ENCODE measurements around the gene ZBTB20.

DNA sequence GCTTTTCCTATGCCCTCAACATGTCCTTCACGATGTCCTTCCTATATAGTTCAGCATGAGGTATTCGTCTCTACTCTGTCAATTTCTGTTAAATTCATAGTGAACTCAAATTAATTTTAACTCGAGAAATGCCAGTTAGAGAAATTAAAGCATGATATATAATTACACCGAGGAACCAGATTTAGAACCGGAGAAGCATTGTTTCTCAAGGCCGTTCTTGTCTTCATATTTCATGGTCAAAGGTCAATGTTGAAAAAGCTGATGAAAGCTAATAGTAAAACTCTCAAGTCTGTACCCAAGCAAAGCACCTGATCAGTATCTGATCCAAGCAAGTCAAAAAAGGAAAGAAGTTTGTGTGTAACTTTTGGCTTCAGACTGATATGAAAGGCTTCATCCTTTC lies 163.8 kb downstream of the ZBTB20 start:
- TF ChIP-seq, protein P1, sequence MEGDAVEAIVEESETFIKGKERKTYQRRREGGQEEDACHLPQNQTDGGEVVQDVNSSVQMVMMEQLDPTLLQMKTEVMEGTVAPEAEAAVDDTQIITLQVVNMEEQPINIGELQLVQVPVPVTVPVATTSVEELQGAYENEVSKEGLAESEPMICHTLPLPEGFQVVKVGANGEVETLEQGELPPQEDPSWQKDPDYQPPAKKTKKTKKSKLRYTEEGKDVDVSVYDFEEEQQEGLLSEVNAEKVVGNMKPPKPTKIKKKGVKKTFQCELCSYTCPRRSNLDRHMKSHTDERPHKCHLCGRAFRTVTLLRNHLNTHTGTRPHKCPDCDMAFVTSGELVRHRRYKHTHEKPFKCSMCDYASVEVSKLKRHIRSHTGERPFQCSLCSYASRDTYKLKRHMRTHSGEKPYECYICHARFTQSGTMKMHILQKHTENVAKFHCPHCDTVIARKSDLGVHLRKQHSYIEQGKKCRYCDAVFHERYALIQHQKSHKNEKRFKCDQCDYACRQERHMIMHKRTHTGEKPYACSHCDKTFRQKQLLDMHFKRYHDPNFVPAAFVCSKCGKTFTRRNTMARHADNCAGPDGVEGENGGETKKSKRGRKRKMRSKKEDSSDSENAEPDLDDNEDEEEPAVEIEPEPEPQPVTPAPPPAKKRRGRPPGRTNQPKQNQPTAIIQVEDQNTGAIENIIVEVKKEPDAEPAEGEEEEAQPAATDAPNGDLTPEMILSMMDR (conservative IDR thresholded peaks at IDR 0.05; ENCODE audit: low read depth, low read length), result no peak
- TF ChIP-seq POLR2A (IDR thresholded peaks at IDR 0.05; ENCODE audit: low read depth, low read length) (no peak), RAD21 (IDR thresholded peaks at IDR 0.05; ENCODE audit: low read length) (no peak), RFX5 (IDR thresholded peaks at IDR 0.05; ENCODE audit: low read depth, low read length) (no peak), MAZ (IDR thresholded peaks at IDR 0.05; ENCODE audit: borderline replicate concordance, low read depth, low read length) (no peak), SMC3 (IDR thresholded peaks at IDR 0.05; ENCODE audit: low read depth, low read length) (no peak), BHLHE40 (IDR thresholded peaks at IDR 0.05; ENCODE audit: low read depth, low read length) (no peak), MXI1 (IDR thresholded peaks at IDR 0.05; ENCODE audit: borderline replicate concordance, low read depth, low read length) (no peak), CHD1 (IDR thresholded peaks at IDR 0.05; ENCODE audit: low read depth, low read length) (no peak), RCOR1 (IDR thresholded peaks at IDR 0.05; ENCODE audit: insufficient replicate concordance, low read length) (no peak)
- TF ChIP-seq, protein P2, sequence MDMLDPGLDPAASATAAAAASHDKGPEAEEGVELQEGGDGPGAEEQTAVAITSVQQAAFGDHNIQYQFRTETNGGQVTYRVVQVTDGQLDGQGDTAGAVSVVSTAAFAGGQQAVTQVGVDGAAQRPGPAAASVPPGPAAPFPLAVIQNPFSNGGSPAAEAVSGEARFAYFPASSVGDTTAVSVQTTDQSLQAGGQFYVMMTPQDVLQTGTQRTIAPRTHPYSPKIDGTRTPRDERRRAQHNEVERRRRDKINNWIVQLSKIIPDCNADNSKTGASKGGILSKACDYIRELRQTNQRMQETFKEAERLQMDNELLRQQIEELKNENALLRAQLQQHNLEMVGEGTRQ (IDR thresholded peaks at IDR 0.05; ENCODE audit: low read depth, low read length), result no peak
- TF ChIP-seq, protein P3, sequence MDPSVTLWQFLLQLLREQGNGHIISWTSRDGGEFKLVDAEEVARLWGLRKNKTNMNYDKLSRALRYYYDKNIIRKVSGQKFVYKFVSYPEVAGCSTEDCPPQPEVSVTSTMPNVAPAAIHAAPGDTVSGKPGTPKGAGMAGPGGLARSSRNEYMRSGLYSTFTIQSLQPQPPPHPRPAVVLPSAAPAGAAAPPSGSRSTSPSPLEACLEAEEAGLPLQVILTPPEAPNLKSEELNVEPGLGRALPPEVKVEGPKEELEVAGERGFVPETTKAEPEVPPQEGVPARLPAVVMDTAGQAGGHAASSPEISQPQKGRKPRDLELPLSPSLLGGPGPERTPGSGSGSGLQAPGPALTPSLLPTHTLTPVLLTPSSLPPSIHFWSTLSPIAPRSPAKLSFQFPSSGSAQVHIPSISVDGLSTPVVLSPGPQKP (IDR thresholded peaks at IDR 0.05; ENCODE audit: borderline replicate concordance, low read depth, low read length), result no peak

Measured in IMR-90 (cell line).